Effector memory CD8-positive, alpha-beta T cell (primary cell): Measurements from ENCODE around the gene CCDC24.

Experiments used
- ATAC-seq: fragments of 150-1000 bp; cut with Tn5 transposase; replicated peaks from 2 replicates; pipeline ENCODE4 v1.10.0; 2021; ENCODE audit warnings: mild to moderate bottlenecking, moderate library complexity
- DNase-seq, 3 experiments: peaks; one replicate each; pipeline ENCODE4 v3.0.0; 2021
- H3K27ac Mint-ChIP-seq, 2 donors: one replicate each; pipeline ENCODE4 v1.8.0; 2022; ENCODE audit warnings: mild to moderate bottlenecking in 2 of 2, mixed read lengths in 2 of 2, moderate library complexity in 2 of 2
- H3K27me3 Mint-ChIP-seq, 2 donors: one replicate each; pipeline ENCODE4 v1.8.0; 2022; ENCODE audit warnings: mixed read lengths in 2 of 2
- H3K36me3 Mint-ChIP-seq: one replicate; pipeline ENCODE4 v1.8.0; 2022; ENCODE audit warnings: mild to moderate bottlenecking, moderate library complexity, mixed read lengths; ENCODE audit not compliant: insufficient read depth
- H3K4me1 Mint-ChIP-seq, 2 donors: one replicate each; pipeline ENCODE4 v1.8.0; 2022; ENCODE audit warnings: low read depth in 2 of 2, mixed read lengths in 2 of 2
- H3K4me3 Mint-ChIP-seq, 2 donors: one replicate each; pipeline ENCODE4 v1.8.0; 2022; ENCODE audit warnings: mild to moderate bottlenecking in 2 of 2, mixed read lengths in 2 of 2, moderate library complexity in 2 of 2
- H3K9me3 Mint-ChIP-seq, 2 donors: one replicate each; pipeline ENCODE4 v1.8.0; 2022; ENCODE audit warnings: mixed read lengths in 2 of 2

CCDC24 gene

DNA sequence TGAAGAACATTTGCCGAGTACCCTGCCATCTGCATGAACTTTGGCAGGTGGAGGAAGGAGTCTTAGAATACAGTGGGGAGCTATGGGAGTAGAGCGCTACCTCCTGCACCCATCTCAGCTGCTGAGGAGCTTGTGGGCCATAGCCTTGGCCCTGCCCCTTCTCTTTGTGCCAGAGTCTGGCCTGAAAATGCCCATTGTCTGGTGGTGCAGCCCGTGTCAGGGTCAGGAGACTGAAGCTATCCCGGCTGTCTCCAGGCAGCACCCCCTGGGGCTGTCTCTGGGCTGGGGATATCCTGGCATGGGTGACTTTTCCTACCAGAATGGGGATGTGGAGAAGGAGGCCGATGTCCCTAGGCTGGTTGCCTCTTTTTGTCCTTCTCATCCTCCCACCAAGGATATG, 37.4 kb upstream of the CCDC24 start:
- H3K27ac Mint-ChIP-seq: peak overlapping the region in 1 of 2 donors; percentile 30
- no peak overlapping the region for H3K4me3 Mint-ChIP-seq
- no peak for DNase-seq
- H3K36me3 Mint-ChIP-seq: peaks cover 3% of the 10 kb centered on the region
- no peak for ATAC-seq
- H3K9me3 Mint-ChIP-seq: no peaks in the 10 kb centered on the region
- H3K27me3 Mint-ChIP-seq: no peaks in the 10 kb centered on the region
- H3K4me1 Mint-ChIP-seq: peaks cover 11 to 26% of the 10 kb centered on the region in 2 donors

DNA sequence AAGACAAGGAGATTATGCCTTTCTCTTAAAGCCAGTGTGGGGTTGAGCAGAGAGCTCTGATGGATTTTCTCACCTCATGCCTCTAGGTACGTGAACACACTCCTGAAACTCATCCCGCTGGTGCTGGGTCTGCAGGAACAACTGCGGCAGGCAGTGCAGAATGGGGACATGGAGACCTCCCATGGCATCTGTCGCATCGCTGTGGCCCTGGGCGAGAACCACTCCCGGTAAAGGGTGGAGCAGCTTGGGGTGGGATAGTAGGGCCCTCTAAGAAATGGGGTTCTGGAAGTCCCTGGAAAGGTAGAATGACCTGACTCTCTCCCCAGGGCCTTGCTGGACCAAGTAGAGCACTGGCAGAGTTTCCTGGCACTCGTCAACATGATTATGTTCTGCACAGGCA, 35.2 kb upstream of the CCDC24 start:
- H3K9me3 Mint-ChIP-seq: no peaks in the 10 kb centered on the region
- DNase-seq: no peak
- no peaks in the 10 kb centered on the region for H3K27me3 Mint-ChIP-seq
- ATAC-seq: no peak
- no peak overlapping the region for H3K4me3 Mint-ChIP-seq
- peaks cover 3% of the 10 kb centered on the region for H3K36me3 Mint-ChIP-seq
- peaks cover 4 to 10% of the 10 kb centered on the region in 2 donors for H3K4me1 Mint-ChIP-seq
- no peak overlapping the region for H3K27ac Mint-ChIP-seq

DNA sequence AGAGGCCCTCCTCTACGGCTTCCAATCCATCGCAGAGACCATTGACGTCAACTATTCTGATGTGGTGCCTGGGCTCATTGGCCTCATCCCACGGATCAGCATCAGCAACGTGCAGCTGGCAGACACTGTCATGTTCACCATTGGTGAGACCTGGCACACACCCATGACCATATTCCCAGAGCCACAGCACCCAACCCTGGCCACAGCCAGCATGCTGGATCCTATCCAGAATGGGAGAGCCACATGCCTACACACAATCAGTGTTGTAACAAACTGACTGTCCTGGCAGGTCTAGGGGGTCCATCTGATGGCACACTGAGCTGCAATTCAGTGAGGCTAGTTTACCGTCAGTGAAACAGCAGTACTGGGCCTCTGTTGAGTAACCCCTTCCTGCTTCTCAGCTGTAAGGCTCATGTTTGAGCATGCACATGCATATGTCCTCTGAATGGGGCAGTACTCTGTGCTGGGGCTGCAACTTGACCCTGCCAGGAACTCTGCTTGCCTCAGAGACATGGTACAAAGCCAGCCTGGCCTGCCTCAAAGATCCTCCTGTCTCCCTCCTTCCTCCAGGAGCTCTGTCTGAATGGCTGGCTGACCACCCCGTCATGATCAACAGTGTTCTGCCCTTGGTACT, 33.9 kb upstream of the CCDC24 start:
- Mint-ChIP-seq H3K4me1 (peaks cover 4 to 7% of the 10 kb centered on the region in 2 donors), H3K36me3 (peaks cover 3% of the 10 kb centered on the region), H3K27ac (no peak overlapping the region), H3K27me3 (no peaks in the 10 kb centered on the region), H3K4me3 (no peak overlapping the region), H3K9me3 (no peaks in the 10 kb centered on the region)
- DNase-seq (no peak), ATAC-seq (no peak)

DNA sequence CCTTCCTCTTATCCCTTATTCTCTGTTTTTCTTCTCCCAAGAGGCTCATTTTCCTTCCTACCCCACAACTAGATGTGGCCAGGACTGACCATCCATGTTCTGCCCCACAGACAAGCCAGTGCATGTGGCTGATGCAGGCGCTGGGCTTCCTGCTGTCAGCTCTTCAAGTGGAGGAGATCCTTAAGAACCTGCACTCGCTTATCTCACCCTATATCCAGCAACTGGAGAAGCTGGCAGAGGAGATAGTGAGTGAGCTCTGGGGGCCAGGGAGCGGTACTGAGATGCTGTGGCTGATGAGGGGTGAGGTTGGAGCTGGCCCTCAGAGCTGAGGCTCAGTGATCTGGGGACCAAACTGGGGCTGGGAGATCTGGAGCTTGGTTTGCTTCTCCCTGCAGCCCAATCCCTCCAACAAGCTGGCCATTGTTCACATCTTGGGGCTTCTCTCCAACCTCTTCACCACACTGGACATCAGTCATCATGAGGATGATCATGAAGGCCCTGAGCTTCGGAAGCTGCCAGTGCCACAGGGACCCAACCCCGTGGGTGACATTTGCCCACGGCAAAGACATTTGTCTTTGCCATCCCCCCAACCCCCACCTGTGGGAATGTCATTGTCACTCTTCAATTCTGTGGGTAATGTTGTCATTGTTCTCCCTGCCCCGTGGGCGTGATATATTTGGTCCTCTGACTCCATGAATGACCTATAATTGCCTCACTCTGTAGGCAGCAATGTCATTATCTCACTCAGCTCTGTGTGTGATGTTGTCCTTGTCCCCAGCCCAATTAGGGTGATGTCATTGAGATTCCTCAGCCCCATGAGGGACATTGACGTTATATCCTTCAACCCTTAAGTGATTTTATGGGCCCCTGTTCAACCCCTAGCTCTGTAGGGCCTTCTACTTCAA, 32.8 kb upstream of the CCDC24 start:
- Mint-ChIP-seq H3K9me3 (no peaks in the 10 kb centered on the region), H3K4me1 (peaks cover 4 to 7% of the 10 kb centered on the region in 2 donors)

DNA sequence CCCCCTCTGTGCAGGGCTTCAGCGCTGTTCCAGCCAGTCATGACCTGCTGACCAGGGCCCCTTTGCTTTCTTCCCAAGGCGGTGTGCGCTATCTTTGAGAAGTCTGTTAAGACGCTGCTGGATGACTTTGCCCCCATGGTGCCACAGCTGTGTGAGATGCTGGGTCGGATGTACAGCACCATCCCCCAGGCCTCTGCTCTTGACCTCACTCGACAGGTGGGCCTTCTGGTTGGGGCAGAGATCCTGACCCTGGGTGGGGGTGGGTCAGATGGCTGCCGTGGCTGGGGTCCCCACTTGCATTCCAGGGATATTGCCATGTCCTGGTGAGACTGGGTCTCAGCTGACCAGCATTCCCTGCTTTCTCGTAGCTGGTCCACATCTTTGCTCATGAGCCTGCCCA, 30.6 kb upstream of the CCDC24 start:
- DNase-seq: no peak
- no peak overlapping the region for H3K27ac Mint-ChIP-seq

More for the DNA sequence above, 32.8 kb upstream of the CCDC24 start:
- Mint-ChIP-seq H3K27ac (no peak overlapping the region), H3K27me3 (no peaks in the 10 kb centered on the region), H3K4me3 (no peak overlapping the region), H3K36me3 (peaks cover 3% of the 10 kb centered on the region)
- DNase-seq (no peak), ATAC-seq (no peak)

DNA sequence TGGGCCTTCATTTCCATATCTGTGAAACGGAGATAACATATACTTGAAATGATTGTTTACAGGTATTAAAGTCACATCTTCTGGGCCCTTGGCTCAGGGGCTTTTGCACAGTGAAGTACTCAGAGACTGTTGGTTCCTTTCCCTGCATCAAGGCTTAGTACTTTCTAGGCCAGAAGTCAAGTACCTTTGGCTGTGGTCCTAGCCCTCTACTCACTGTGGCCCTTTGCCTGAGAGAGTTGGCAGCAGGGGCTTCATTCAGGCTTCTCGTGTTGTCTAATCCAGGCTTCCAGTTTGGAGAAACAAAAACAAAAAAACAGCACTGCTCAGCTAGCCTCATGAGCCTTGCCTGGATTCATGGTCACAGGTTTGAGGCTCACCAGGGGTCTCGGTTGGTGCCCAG, 29.7 kb upstream of the CCDC24 start:
- no peaks in the 10 kb centered on the region for H3K4me1 Mint-ChIP-seq
- ATAC-seq (no peak), DNase-seq (no peak)
- no peak overlapping the region for H3K27ac Mint-ChIP-seq
- H3K36me3 Mint-ChIP-seq: peaks cover 3% of the 10 kb centered on the region
- H3K9me3 Mint-ChIP-seq: no peaks in the 10 kb centered on the region
- no peaks in the 10 kb centered on the region for H3K27me3 Mint-ChIP-seq
- H3K4me3 Mint-ChIP-seq: no peak overlapping the region

More for the DNA sequence above, 30.6 kb upstream of the CCDC24 start:
- H3K27me3 Mint-ChIP-seq: no peaks in the 10 kb centered on the region
- H3K9me3 Mint-ChIP-seq: no peaks in the 10 kb centered on the region
- no peak for ATAC-seq
- H3K4me3 Mint-ChIP-seq: no peak overlapping the region
- H3K4me1 Mint-ChIP-seq: no peaks in the 10 kb centered on the region
- peaks cover 3% of the 10 kb centered on the region for H3K36me3 Mint-ChIP-seq

DNA sequence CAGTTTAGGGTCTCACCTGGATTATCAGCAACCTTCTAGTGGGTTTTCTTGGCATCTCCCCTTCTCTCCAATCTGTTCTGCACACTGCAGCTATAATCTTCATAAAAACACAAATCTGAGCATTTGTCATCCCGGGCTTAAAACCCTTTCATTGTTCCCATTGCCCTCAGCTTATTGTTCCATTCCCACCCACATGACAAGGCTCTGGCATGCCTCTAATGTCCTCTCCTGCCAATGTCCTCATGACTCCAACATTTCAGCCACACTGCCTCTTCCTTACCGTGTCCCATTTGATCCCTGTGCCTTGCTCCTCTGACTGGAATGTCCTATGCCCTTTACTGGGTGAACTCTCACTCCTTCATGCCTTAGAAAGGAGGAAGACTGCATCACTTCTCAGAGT, 29.1 kb upstream of the CCDC24 start:
- no peaks in the 10 kb centered on the region for H3K4me1 Mint-ChIP-seq
- H3K27ac Mint-ChIP-seq: no peak overlapping the region
- no peak for ATAC-seq
- DNase-seq: no peak
- peaks cover 3% of the 10 kb centered on the region for H3K36me3 Mint-ChIP-seq
- no peak overlapping the region for H3K4me3 Mint-ChIP-seq
- no peaks in the 10 kb centered on the region for H3K27me3 Mint-ChIP-seq
- no peaks in the 10 kb centered on the region for H3K9me3 Mint-ChIP-seq

DNA sequence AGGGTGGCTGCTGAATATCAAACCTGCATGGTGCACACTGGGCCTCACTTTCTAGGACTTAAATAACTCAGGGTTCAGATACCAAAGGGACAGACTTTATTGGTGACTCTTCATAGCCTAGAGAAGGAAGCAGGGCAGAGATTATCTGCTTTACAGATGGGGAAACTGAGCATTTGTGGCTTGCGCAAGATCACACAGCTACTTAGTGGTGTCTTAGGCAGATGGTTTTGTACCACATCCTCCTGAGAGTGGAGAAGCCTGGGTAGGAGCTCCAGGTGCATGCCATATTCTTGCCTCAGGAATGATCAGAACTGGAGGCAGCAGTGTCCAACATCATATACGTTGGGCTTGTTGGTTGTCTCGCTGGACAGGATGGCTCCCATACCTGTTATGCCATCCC, 28.4 kb upstream of the CCDC24 start:
- H3K27ac Mint-ChIP-seq: no peak overlapping the region
- no peak overlapping the region for H3K4me3 Mint-ChIP-seq
- no peak for DNase-seq
- H3K9me3 Mint-ChIP-seq: no peaks in the 10 kb centered on the region
- peaks cover 3% of the 10 kb centered on the region for H3K36me3 Mint-ChIP-seq
- H3K27me3 Mint-ChIP-seq: no peaks in the 10 kb centered on the region
- H3K4me1 Mint-ChIP-seq: no peaks in the 10 kb centered on the region
- no peak for ATAC-seq

DNA sequence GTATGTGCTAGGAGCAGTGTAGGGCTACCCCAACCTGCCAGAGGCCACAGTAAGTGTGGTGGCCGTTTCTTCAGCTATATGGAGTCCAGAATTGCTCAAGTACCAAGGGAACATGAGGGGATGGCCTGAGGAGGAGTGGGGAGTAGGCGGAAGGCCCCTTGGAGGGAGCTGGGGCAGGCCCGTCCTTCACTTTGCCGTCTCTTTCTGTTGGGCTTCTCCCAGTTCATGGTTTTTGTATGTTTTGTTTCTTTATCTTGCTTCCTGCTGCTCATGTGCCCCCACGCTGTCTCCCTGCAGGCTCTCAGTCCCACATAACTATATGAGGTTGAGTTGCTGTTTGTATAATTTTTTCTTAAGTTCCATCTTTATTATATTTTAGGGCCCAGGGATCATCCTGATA, 27.5 kb upstream of the CCDC24 start:
- Mint-ChIP-seq H3K36me3 (peaks cover 3% of the 10 kb centered on the region), H3K4me3 (no peak overlapping the region), H3K9me3 (no peaks in the 10 kb centered on the region), H3K27me3 (no peaks in the 10 kb centered on the region), H3K27ac (no peak overlapping the region), H3K4me1 (no peaks in the 10 kb centered on the region)
- ATAC-seq (no peak), DNase-seq (no peak)

DNA sequence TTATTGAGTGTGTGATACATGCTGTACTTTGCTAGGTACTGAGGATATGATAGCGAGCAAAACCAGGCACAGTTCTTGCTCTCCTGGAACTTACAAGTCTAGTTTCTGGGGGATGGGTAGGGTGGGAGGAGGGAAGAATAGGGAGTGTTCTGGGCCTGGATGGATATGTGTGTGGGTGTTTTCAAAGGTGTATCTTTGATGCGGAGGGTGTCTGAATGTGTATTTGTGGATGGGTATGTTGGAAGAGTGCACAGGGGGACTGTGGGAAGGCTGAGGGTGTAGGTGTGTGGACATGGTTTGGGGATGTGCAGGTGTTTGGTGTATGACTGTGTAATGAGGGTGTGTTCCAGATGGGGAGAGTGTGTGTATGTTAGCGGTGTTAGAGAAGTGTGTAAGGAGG, 26.1 kb upstream of the CCDC24 start:
- no peak for DNase-seq
- Mint-ChIP-seq H3K36me3 (peaks cover 3% of the 10 kb centered on the region), H3K4me1 (peaks cover 11 to 12% of the 10 kb centered on the region in 2 donors), H3K9me3 (no peaks in the 10 kb centered on the region), H3K4me3 (no peak overlapping the region), H3K27ac (no peak overlapping the region), H3K27me3 (no peaks in the 10 kb centered on the region)
- ATAC-seq: no peak

DNA sequence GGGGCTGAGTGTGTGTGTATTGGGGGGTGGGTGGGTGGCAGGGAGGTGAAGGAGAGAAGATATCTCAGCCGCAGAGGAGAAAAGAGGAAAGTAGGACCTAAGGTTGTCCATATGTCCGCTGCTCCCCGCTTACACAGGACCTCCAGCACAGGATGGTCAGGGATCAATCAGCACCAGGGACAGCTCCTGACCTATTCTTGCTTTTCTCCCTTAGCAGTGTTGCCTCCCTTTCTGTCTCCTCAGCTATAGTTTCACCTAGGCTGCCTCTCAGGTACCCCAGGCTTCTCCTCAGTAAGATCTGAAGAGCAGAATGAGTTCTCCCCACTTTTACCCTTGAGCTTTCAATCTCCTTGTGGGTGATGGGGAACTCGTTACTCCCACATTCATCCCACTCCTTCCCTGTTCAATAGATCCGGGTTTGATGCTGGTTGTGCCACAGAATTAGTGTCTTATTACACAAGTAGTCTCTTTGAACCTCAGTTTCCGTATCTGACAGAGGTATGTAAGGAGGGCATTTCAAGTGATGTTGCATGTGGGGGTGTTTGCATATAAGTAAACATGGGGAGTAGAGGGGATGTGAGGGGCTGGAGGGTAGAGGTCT, 23.0 kb upstream of the CCDC24 start:
- no peaks in the 10 kb centered on the region for H3K27me3 Mint-ChIP-seq
- H3K9me3 Mint-ChIP-seq: no peaks in the 10 kb centered on the region
- H3K4me1 Mint-ChIP-seq: peaks cover 14 to 18% of the 10 kb centered on the region in 2 donors
- ATAC-seq (no peak), DNase-seq (no peak)
- H3K27ac Mint-ChIP-seq: no peak overlapping the region
- no peak overlapping the region for H3K4me3 Mint-ChIP-seq
- H3K36me3 Mint-ChIP-seq: peaks cover 5% of the 10 kb centered on the region

DNA sequence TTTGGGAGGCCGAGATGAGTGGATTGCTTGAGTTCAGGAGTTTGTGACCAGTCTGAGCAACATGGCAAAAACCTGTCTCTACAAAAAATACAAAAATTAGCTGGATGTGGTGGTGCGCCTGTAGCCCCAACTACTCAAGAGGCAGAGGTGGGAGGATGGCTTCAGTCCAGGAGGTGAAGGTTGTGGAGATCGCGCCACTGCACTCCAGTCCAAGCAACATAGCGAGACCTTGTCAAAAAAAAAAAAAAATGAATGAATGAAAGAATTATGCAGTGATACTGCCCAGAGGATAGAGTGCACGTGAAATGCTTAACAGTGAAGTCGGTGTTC, 22.0 kb upstream of the CCDC24 start:
- no peak for ATAC-seq
- DNase-seq: no peak
- no peaks in the 10 kb centered on the region for H3K9me3 Mint-ChIP-seq
- peaks cover 6% of the 10 kb centered on the region for H3K36me3 Mint-ChIP-seq
- peaks cover 24 to 26% of the 10 kb centered on the region in 2 donors for H3K4me1 Mint-ChIP-seq
- no peaks in the 10 kb centered on the region for H3K27me3 Mint-ChIP-seq
- peak overlapping the region in 1 of 2 donors; percentile 64 for H3K27ac Mint-ChIP-seq
- H3K4me3 Mint-ChIP-seq: peak overlapping the region; percentile 91 to 93

DNA sequence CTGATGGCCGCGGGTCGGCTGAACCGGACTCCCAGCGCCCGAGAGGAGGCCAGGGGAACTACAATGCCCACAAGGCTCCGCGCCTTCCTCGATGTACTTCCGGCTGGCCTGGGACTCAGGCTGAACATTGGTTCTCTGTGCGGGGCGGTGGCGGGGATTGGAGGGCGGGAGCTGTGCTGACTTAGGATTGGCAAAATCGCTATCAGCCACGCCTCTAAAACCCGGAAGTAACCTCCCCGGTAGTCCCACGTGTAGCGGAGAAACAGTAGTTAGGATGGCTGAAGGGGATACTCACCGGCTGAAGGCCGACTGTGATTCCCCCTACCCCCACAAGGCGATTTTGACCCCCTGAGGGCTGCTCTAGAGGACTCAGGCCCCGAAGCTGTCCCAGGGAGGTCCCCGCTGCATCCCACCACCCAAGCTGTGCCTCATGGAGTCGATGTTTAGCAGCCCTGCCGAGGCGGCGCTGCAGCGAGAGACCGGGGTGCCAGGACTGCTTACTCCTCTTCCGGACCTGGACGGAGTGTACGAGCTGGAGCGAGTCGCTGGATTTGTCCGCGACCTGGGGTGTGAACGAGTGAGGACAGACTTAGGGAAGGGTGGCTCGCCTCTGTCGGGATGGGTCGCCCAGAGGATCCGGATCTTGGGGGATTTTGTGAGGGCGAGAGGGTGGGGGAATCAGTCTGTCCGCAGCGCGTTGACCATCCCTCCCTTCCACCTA, 21.5 kb upstream of the CCDC24 start, which contains the start of gene DPH2:
DPH2 (plus strand) TSS at position 265 of the 721 bp plus-strand sequence; CDS start at position 431, 166 bp downstream.
- peak within 1 kb of the TSS; percentile 91 to 93 for H3K4me3 Mint-ChIP-seq
- peak within 1 kb of the TSS in 1 of 2 donors; percentile 64 for H3K27ac Mint-ChIP-seq
- no peaks in the 10 kb centered on the region for H3K27me3 Mint-ChIP-seq
- DNase-seq (peak; percentile 85 to 89 (median 86)), ATAC-seq (peak; percentile 85)
- no peaks in the 10 kb centered on the region for H3K9me3 Mint-ChIP-seq
- peaks cover 11% of the 10 kb centered on the region for H3K36me3 Mint-ChIP-seq
- H3K4me1 Mint-ChIP-seq: peaks cover 24 to 27% of the 10 kb centered on the region in 2 donors
